ENCODE results near the gene RDH11. TPM values are rescaled to one million over a fixed set of nuclear protein-coding genes. Genes with fewer than 3 reads are reported as not detected.

RDH11 gene
- total RNA-seq, 6 experiments from 2014 or later = 46.1 to 51.9 (median 49.6) TPM

DNA sequence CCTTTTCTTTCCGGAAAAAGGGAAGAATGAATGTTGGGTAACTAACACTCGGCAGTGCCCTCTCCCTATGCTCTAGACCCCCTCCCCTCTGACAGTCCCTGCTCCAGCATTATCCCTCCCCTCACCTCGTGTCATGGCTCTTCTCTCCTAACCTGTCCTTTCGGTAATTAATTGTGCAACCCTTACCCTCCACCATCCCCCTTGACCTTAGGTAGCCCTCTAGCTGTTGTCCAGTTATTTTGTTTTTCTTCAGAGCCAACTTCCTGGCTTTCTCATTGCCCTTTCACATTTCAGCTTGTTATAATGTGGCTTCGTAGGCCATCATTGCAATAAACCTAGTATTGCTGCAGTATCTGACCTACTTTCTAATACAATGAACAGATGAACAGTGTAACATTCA lies 64.6 kb downstream of the RDH11 start:
- DNase-seq = no peak
- H3K4me3 Mint-ChIP-seq = no peak overlapping the region
- TF ChIP-seq, protein P1, sequence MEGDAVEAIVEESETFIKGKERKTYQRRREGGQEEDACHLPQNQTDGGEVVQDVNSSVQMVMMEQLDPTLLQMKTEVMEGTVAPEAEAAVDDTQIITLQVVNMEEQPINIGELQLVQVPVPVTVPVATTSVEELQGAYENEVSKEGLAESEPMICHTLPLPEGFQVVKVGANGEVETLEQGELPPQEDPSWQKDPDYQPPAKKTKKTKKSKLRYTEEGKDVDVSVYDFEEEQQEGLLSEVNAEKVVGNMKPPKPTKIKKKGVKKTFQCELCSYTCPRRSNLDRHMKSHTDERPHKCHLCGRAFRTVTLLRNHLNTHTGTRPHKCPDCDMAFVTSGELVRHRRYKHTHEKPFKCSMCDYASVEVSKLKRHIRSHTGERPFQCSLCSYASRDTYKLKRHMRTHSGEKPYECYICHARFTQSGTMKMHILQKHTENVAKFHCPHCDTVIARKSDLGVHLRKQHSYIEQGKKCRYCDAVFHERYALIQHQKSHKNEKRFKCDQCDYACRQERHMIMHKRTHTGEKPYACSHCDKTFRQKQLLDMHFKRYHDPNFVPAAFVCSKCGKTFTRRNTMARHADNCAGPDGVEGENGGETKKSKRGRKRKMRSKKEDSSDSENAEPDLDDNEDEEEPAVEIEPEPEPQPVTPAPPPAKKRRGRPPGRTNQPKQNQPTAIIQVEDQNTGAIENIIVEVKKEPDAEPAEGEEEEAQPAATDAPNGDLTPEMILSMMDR (IDR thresholded peaks at IDR 0.05) = no peak
- H3K36me3 Mint-ChIP-seq (ENCODE audit: low read depth) = no peaks in the 10 kb centered on the region
- H3K9me3 Mint-ChIP-seq = no peaks in the 10 kb centered on the region
- H3K27me3 Mint-ChIP-seq (ENCODE audit: insufficient read depth) = peaks cover 5% of the 10 kb centered on the region
- no peak overlapping the region for H3K27ac Mint-ChIP-seq
- H3K4me1 Mint-ChIP-seq (ENCODE audit: low read depth) = no peaks in the 10 kb centered on the region

- Mint-ChIP-seq H3K27ac (no peak overlapping the region), H3K9me3 (no peaks in the 10 kb centered on the region), H3K27me3 (ENCODE audit: insufficient read depth) (peaks cover 5% of the 10 kb centered on the region), H3K36me3 (ENCODE audit: low read depth) (no peaks in the 10 kb centered on the region), H3K4me1 (ENCODE audit: low read depth) (no peaks in the 10 kb centered on the region), H3K4me3 (no peak overlapping the region)
- no peak for DNase-seq
- TF ChIP-seq, protein P1 (IDR thresholded peaks at IDR 0.05) = no peak
These were observed 65.4 kb downstream of the RDH11 start for GRCh38 chr14:67630186-67630585.

DNA sequence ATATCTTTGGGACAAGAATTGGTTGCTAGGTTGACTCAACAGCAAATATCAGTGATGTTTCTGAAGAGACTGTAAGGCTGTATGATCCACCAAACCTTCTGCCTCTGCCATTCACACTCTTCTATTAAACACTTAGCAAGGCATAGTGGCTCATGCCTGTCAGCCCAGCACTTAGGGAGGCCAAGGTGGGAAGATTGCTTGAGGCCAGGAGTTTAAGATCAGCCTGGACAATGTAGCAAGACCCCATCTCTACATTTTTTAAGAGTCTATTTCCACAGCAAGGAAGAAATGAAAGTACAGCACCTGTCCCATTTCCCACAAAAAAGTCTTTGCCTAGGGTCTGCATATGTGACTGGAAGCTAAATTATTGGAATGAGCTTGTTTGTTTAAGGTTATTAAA lies 68.0 kb downstream of the RDH11 start:
- Mint-ChIP-seq H3K4me3 (no peak overlapping the region), H3K4me1 (ENCODE audit: low read depth) (peaks cover 10% of the 10 kb centered on the region), H3K27me3 (ENCODE audit: insufficient read depth) (peaks cover 5% of the 10 kb centered on the region; the same call in 1 of the 2 replicates), H3K9me3 (no peaks in the 10 kb centered on the region), H3K36me3 (ENCODE audit: low read depth) (no peaks in the 10 kb centered on the region), H3K27ac (no peak overlapping the region)
- TF ChIP-seq, protein P1 (IDR thresholded peaks at IDR 0.05) = no peak
- no peak for DNase-seq

Other genes starting within 250 kb of the RDH11 start
- gene TMEM229B, start 207.0 kb downstream of the RDH11 start, total RNA-seq (2021; fragmentation: NEBNext Ultra II Directional; extraction: Animal tissue kit (Norgen Biotek cat#: 25700)) = under 1 TPM; 0.06 to 0.38 (median 0.20) TPM
- under 1 TPM; 0.10 to 0.28 (median 0.19) TPM for gene PLEKHH1, start 162.5 kb downstream of the RDH11 start, total RNA-seq (2021; fragmentation: NEBNext Ultra II Directional; extraction: Animal tissue kit (Norgen Biotek cat#: 25700))
- 1 to 10 TPM; 6.3 to 9.3 (median 7.8) TPM for gene PIGH, start 95.5 kb downstream of the RDH11 start, total RNA-seq (2021; fragmentation: NEBNext Ultra II Directional; extraction: Animal tissue kit (Norgen Biotek cat#: 25700))
- gene ARG2, start 75.8 kb downstream of the RDH11 start, total RNA-seq (2021; fragmentation: NEBNext Ultra II Directional; extraction: Animal tissue kit (Norgen Biotek cat#: 25700)) = 1 to 10 TPM; 1.4 to 2.2 (median 1.9) TPM
- 100 to 1,000 TPM; 154 to 178 (median 156) TPM for gene VTI1B, start 21.1 kb downstream of the RDH11 start, total RNA-seq (2021; fragmentation: NEBNext Ultra II Directional; extraction: Animal tissue kit (Norgen Biotek cat#: 25700))
- gene RDH12, start 6.1 kb upstream of the RDH11 start, total RNA-seq (2021; fragmentation: NEBNext Ultra II Directional; extraction: Animal tissue kit (Norgen Biotek cat#: 25700)) = not detected
- gene ZFYVE26, start 120.8 kb upstream of the RDH11 start, total RNA-seq (2021; fragmentation: NEBNext Ultra II Directional; extraction: Animal tissue kit (Norgen Biotek cat#: 25700)) = 10 to 100 TPM; 12.8 to 17.2 (median 14.7) TPM
- 10 to 100 TPM in 2 of 6 experiments, 1 to 10 TPM in 4; 7.1 to 12.4 (median 9.6) TPM for gene RAD51B, start 124.0 kb upstream of the RDH11 start, total RNA-seq (2021; fragmentation: NEBNext Ultra II Directional; extraction: Animal tissue kit (Norgen Biotek cat#: 25700))